Stimulated activated CD8-positive, alpha-beta memory T cell treated with anti-CD3 and anti-CD28 coated beads, Interleukin-4, amount 100 ng/mL, for 4 hours (primary cell): ENCODE measurements around the gene SPDYE8.
"Not testable (repeated sequence)": the region's sequence is repeated elsewhere in the genome, so short reads cannot be mapped to it uniquely, and the experiment has no call there.

Experiments used
- DNase-seq, 2 donors: peaks; one replicate each; pipeline ENCODE4 v3.0.0-alpha.2; 2020; ENCODE audit warnings: low read depth in 2 of 2, low spot score in 1 of 2

SPDYE8 gene

GRCh38 chr7:73029666-73030065 lies at the start of gene SPDYE8:
Gene SPDYE8, minus strand, starts transcription at chr7:73029766. Its CDS starts 1,800 bp downstream, at chr7:73027966.
- not testable (repeated sequence) for DNase-seq

GRCh38 chr7:73057811-73058210 lies 28.2 kb upstream of the SPDYE8 start, which contains the start of gene SPDYE11:
Gene SPDYE11, minus strand, starts transcription at chr7:73057911. Its CDS starts 1,800 bp downstream, at chr7:73056111.
- not testable (repeated sequence) for DNase-seq

- DNase-seq: not testable (repeated sequence)
These were observed 23.1 kb downstream of the SPDYE8 start for GRCh38 chr7:73006491-73006890.

- peak; percentile 77 to 86 for DNase-seq
These were observed 23.7 kb downstream of the SPDYE8 start for GRCh38 chr7:73005693-73006447.

GRCh38 chr7:73005356-73005692 lies 24.2 kb downstream of the SPDYE8 start:
- peak in 1 of 2 donors; percentile 37 for DNase-seq

GRCh38 chr7:72997887-72998468 lies 31.6 kb downstream of the SPDYE8 start:
- not testable (repeated sequence) for DNase-seq

- not testable (repeated sequence) for DNase-seq
These were observed 32.1 kb downstream of the SPDYE8 start for GRCh38 chr7:72997447-72997846.

GRCh38 chr7:72995484-72995883 lies 34.1 kb downstream of the SPDYE8 start:
- DNase-seq: not testable (repeated sequence)

- not testable (repeated sequence) for DNase-seq
These were observed 39.2 kb downstream of the SPDYE8 start for GRCh38 chr7:72990146-72990913.

GRCh38 chr7:72982084-72982483 lies 47.5 kb downstream of the SPDYE8 start:
- DNase-seq: not testable (repeated sequence)

GRCh38 chr7:72980382-72980781 lies 49.2 kb downstream of the SPDYE8 start:
- not testable (repeated sequence) for DNase-seq

GRCh38 chr7:72976434-72976833 lies 53.1 kb downstream of the SPDYE8 start:
- DNase-seq: not testable (repeated sequence)

- DNase-seq: not testable (repeated sequence)
These were observed 53.8 kb downstream of the SPDYE8 start for GRCh38 chr7:72975656-72976286.

- not testable (repeated sequence) for DNase-seq
These were observed 54.8 kb downstream of the SPDYE8 start for GRCh38 chr7:72974781-72975180.

- DNase-seq: not testable (repeated sequence)
These were observed 58.1 kb downstream of the SPDYE8 start for GRCh38 chr7:72971505-72971904.
